Kidney glomerular epithelial cell (primary cell): ENCODE data around the gene DAGLB.

Source experiments
- DNase-seq: peaks from one replicate; lab custom pipeline; 2025; lab: John Stamatoyannopoulos, UW

DAGLB gene

GRCh38 chr7:6367701-6368211 is 80.0 kb downstream of the DAGLB start:
- DNase-seq: no peak

- DNase-seq: no peak
Measured at GRCh38 chr7:6365451-6365850, 82.3 kb downstream of the DAGLB start.

DNA sequence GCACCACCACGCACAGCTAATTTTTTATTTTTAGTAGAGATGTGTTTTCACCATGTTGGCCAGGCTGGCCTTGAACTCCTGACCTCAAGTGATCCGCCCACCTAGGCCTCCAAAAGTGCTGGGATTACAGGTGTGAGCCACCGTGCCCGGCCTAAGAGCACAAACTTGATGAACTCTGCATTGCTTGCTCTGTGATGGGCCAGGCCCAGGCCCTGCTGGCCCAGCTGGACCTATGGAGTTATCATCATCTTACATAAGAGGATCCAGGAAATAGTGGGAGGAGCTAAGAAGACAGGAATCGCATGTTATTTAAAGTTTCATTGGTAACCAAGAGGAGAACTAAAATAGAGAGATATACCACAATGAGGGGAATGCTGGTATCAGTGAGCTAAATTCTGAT is 86.9 kb downstream of the DAGLB start:
- DNase-seq: no peak

DNA sequence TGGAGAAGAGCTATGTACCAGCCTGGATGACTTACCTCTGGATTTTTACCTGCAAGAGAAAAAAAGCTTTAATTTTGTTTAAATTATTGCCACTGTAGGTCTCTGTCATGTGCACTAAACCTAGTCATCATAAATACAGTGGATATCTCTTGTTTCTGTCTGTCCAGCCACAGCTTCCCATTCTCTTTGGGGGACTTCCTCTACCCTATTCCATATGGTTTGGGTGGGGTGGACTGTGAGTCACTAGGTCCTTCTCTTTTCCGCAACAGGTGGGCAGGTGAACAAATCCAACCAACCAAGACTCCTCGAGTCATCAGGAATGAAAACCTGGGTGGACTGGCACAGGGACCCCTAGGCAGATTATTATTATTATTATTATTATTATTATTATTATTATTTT is 88.0 kb downstream of the DAGLB start:
- no peak for DNase-seq
